IMR-90 (cell line): ENCODE data around the gene LAMTOR3. TPM values are rescaled to one million over a fixed set of nuclear protein-coding genes. Genes with fewer than 3 reads are reported as not detected.

Experiments used
- ATAC-seq: fragments of 200-7000 bp; cut with Tn5 transposase; 2 replicates; pipeline ENCODE4 v1.9.1; 2020; ENCODE audit warnings: low read depth, mild to moderate bottlenecking, moderate library complexity
- BruUV-seq: library from RNA; stranded (reverse); fragments of 400-500 nt; replicated peaks from 2 replicates; lab custom pipeline; 2021; lab: Mats Ljungman, UMichigan
- CTCF ChIA-PET: fragments of 300-600 bp; formaldehyde crosslinking; extraction: SDS; loops from one replicate; lab custom pipeline; 2021; ENCODE audit warnings: antibody characterized with exemption; lab: Yijun Ruan, JAX
- POLR2A ChIA-PET: fragments of 300-600 bp; sonication (Branson Sonifier 250); formaldehyde crosslinking; loops from one replicate; lab custom pipeline; 2022; ENCODE audit warnings: antibody characterized with exemption; ENCODE audit not compliant: unreplicated experiment; lab: Charles Lee
- DNase-seq: peaks from one replicate; pipeline ENCODE4 v3.0.0; 2013
- H2AFZ ChIP-seq: replicated peaks from 2 replicates; pipeline ENCODE3; 2013; ENCODE audit warnings: low read length, mild to moderate bottlenecking; ENCODE audit not compliant: poor library complexity
- H2AK5ac ChIP-seq: 2 replicates; pipeline ENCODE4 v1.6.1; 2013; ENCODE audit warnings: low read depth, low read length, inconsistent platforms
- H2AK9ac ChIP-seq: replicated peaks from 2 replicates; pipeline ENCODE3; 2013; ENCODE audit warnings: mild to moderate bottlenecking, low read depth, low read length, moderate library complexity; ENCODE audit not compliant: poor library complexity
- H2BK120ac ChIP-seq: 2 replicates; pipeline ENCODE4 v1.6.1; 2013; ENCODE audit warnings: low read depth, low read length, inconsistent platforms
- H2BK15ac ChIP-seq: 3 replicates; pipeline ENCODE4 v1.6.1; 2013; ENCODE audit warnings: low read depth, low read length, inconsistent platforms
- H2BK20ac ChIP-seq: 2 replicates; pipeline ENCODE4 v1.6.1; 2013; ENCODE audit warnings: low read depth, mild to moderate bottlenecking, inconsistent platforms, low read length, moderate library complexity
- H2BK5ac ChIP-seq: 2 replicates; pipeline ENCODE4 v1.6.1; 2013; ENCODE audit warnings: mild to moderate bottlenecking, low read depth, low read length, inconsistent platforms; ENCODE audit not compliant: poor library complexity, severe bottlenecking
- H3K14ac ChIP-seq: replicated peaks from 2 replicates; pipeline ENCODE4 v1.6.1; 2013; ENCODE audit warnings: low read depth, low read length, inconsistent platforms
- H3K18ac ChIP-seq: 2 replicates; pipeline ENCODE4 v1.6.1; 2013; ENCODE audit warnings: low read depth, low read length, control low read depth
- H3K23ac ChIP-seq: 2 replicates; pipeline ENCODE4 v1.6.1; 2013; ENCODE audit warnings: low read depth, low read length, inconsistent platforms
- H3K27ac ChIP-seq: 2 replicates; pipeline ENCODE4 v1.5.1; 2013; ENCODE audit warnings: mild to moderate bottlenecking, control low read depth, low read length; ENCODE audit not compliant: insufficient read depth
- H3K27me3 ChIP-seq: 2 replicates; pipeline ENCODE4 v1.6.1; 2013; ENCODE audit warnings: low read length; ENCODE audit not compliant: control insufficient read depth, insufficient read depth
- H3K36me3 ChIP-seq: 2 replicates; pipeline ENCODE4 v1.6.1; 2013; ENCODE audit warnings: low read length, mixed read lengths; ENCODE audit not compliant: control insufficient read depth, insufficient read depth
- H3K4ac ChIP-seq: 2 replicates; pipeline ENCODE4 v1.6.1; 2013; ENCODE audit warnings: low read depth, low read length, inconsistent platforms
- H3K4me1 ChIP-seq: 2 replicates; pipeline ENCODE4 v1.6.1; 2013; ENCODE audit warnings: low read length, mixed read lengths; ENCODE audit not compliant: control insufficient read depth, insufficient read depth
- H3K4me2 ChIP-seq: 2 replicates; pipeline ENCODE4 v1.6.1; 2013; ENCODE audit warnings: low read depth, mild to moderate bottlenecking, control low read depth, low read length, moderate library complexity
- H3K4me3 ChIP-seq: 2 replicates; pipeline ENCODE4 v1.5.1; 2013; ENCODE audit warnings: low read depth, mild to moderate bottlenecking, control low read depth, low read length, moderate library complexity; ENCODE audit not compliant: insufficient read depth
- H3K56ac ChIP-seq: 2 replicates; pipeline ENCODE4 v1.6.1; 2013; ENCODE audit warnings: low read length, inconsistent platforms; ENCODE audit not compliant: insufficient read depth; ENCODE audit errors: extremely low read depth
- H3K79me1 ChIP-seq, 2 experiments: 2 replicates each; pipeline ENCODE4 v1.6.1; 2013; ENCODE audit warnings: low read length in 2 of 2, inconsistent platforms in 1 of 2, low read depth in 1 of 2
- H3K9ac ChIP-seq: 2 replicates; pipeline ENCODE4 v1.6.1; 2013; ENCODE audit warnings: low read depth, low read length, control low read depth
- H3K9me1 ChIP-seq: 2 replicates; pipeline ENCODE4 v1.6.1; 2013; ENCODE audit warnings: low read length, inconsistent platforms; ENCODE audit not compliant: insufficient read depth
- H3K9me3 ChIP-seq: 2 replicates; pipeline ENCODE4 v1.6.1; 2013; ENCODE audit warnings: low read length; ENCODE audit not compliant: control insufficient read depth, insufficient read depth
- H4K20me1 ChIP-seq: 2 replicates; pipeline ENCODE4 v1.6.1; 2013; ENCODE audit warnings: low read length, inconsistent platforms; ENCODE audit not compliant: insufficient read depth
- H4K5ac ChIP-seq: 2 replicates; pipeline ENCODE4 v1.6.1; 2013; ENCODE audit warnings: mild to moderate bottlenecking, low read depth, low read length, control low read depth
- H4K8ac ChIP-seq, 2 experiments: 2 replicates each; pipeline ENCODE4 v1.6.1; 2013; ENCODE audit warnings: low read depth in 2 of 2, low read length in 2 of 2, control low read depth in 1 of 2, inconsistent platforms in 1 of 2
- H4K91ac ChIP-seq: 2 replicates; pipeline ENCODE4 v1.6.1; 2013; ENCODE audit warnings: low read depth, low read length, inconsistent platforms; ENCODE audit not compliant: insufficient read depth
- BHLHE40 ChIP-seq: fragments of 150-350 bp; IDR thresholded peaks from 2 replicates; pipeline ENCODE4 v1.6.1; 2016; ENCODE audit warnings: mild to moderate bottlenecking, low read depth, low read length
- CEBPB ChIP-seq: IDR thresholded peaks from 2 replicates; pipeline ENCODE4 v1.6.1; 2012; ENCODE audit warnings: low read depth, low read length, improper control_type of control experiment
- CHD1 ChIP-seq: IDR thresholded peaks from 2 replicates; pipeline ENCODE4 v1.6.1; 2012; ENCODE audit warnings: low read depth, low read length, improper control_type of control experiment
- FOS ChIP-seq: fragments of 150-350 bp; IDR thresholded peaks from 2 replicates; pipeline ENCODE4 v1.6.1; 2016; ENCODE audit warnings: low read depth, low read length
- MAFK ChIP-seq: IDR thresholded peaks from 2 replicates; pipeline ENCODE4 v1.6.1; 2012; ENCODE audit warnings: low read depth, low read length, improper control_type of control experiment
- MAZ ChIP-seq: IDR thresholded peaks from 2 replicates; pipeline ENCODE4 v1.6.1; 2012; ENCODE audit warnings: low read depth, mild to moderate bottlenecking, low read length, improper control_type of control experiment, moderate library complexity, borderline replicate concordance
- MXI1 ChIP-seq: IDR thresholded peaks from 2 replicates; pipeline ENCODE4 v1.6.1; 2012; ENCODE audit warnings: low read depth, mild to moderate bottlenecking, low read length, moderate library complexity, borderline replicate concordance
- NFE2L2 ChIP-seq: fragments of 150-350 bp; IDR thresholded peaks from 2 replicates; pipeline ENCODE4 v1.6.1; 2016; ENCODE audit warnings: low read depth, mild to moderate bottlenecking, low read length
- POLR2A ChIP-seq: IDR thresholded peaks from 2 replicates; pipeline ENCODE4 v1.6.1; 2012; ENCODE audit warnings: mild to moderate bottlenecking, low read depth, low read length
- RAD21 ChIP-seq: IDR thresholded peaks from 2 replicates; pipeline ENCODE4 v1.6.1; 2012; ENCODE audit warnings: low read length, improper control_type of control experiment
- RCOR1 ChIP-seq: IDR thresholded peaks from 2 replicates; pipeline ENCODE4 v1.6.1; 2012; ENCODE audit warnings: mild to moderate bottlenecking, low read length, improper control_type of control experiment; ENCODE audit not compliant: insufficient replicate concordance
- RFX5 ChIP-seq: IDR thresholded peaks from 2 replicates; pipeline ENCODE4 v1.8.0; 2012; ENCODE audit warnings: low read depth, mild to moderate bottlenecking, low read length, moderate library complexity
- SMC3 ChIP-seq: fragments of 150-350 bp; IDR thresholded peaks from 2 replicates; pipeline ENCODE4 v1.6.1; 2016; ENCODE audit warnings: low read depth, mild to moderate bottlenecking, antibody characterized with exemption, low read length, moderate library complexity
- WGBS, 2 experiments: methylation state at CpG; one replicate each; pipeline versions ENCODE4 v1.1.5 to v1.1.7; 2013; ENCODE audit warnings: missing lambda C conversion rate in 2 of 2; ENCODE audit not compliant: insufficient read length in 1 of 2; ENCODE audit errors: extremely low coverage in 2 of 2; 5-methylcytosine and 5-hydroxymethylcytosine counted together
- dilution Hi-C: fragments of 300-500 bp; cut with HindIII; formaldehyde crosslinking; loops from one replicate; pipeline ENCODE4 v1.14.3; 2018; ENCODE audit warnings: low sequenced_read_pairs; ENCODE audit not compliant: unreplicated experiment
- in situ Hi-C: fragments of 300-500 bp; cut with MboI; formaldehyde crosslinking; loops from 3 replicates; pipeline ENCODE4 v1.14.3; 2019; ENCODE audit warnings: low sequenced_read_pairs, inconsistent platforms, mixed read lengths
- intact Hi-C: fragments of 100-400 bp; cut with micrococcal nuclease; formaldehyde crosslinking; loops from 2 replicates; pipeline ENCODE4 v1.10.0; 2022
- polyA plus RNA-seq, 3 experiments: library from polyadenylated mRNA; depleted of rRNA; stranded (reverse); fragments of >200 nt; gene quantifications; 2 replicates each; pipeline ENCODE4 v1.2.3, GENCODE V29; 2012; ENCODE audit warnings: low replicate concordance in 1 of 3
- total RNA-seq: library from RNA; depleted of rRNA; stranded (reverse); fragments of >200 nt; gene quantifications from 2 replicates; pipeline ENCODE4 v1.2.3, GENCODE V29; 2012
- TF ChIP-seq, protein P1 (sequence below): fragments of 150-350 bp; IDR thresholded peaks from 2 replicates; pipeline ENCODE4 v1.6.1; 2016; ENCODE audit warnings: low read depth, mild to moderate bottlenecking, low read length, moderate library complexity, borderline replicate concordance
- TF ChIP-seq, protein P2 (sequence below): conservative IDR thresholded peaks from 2 replicates; pipeline ENCODE4 v1.5.1; 2012; ENCODE audit warnings: mild to moderate bottlenecking, low read depth, low read length, improper control_type of control experiment
- TF ChIP-seq, protein P3 (sequence below): fragments of 150-350 bp; IDR thresholded peaks from 2 replicates; pipeline ENCODE4 v1.6.1; 2017; ENCODE audit warnings: mild to moderate bottlenecking, antibody characterized with exemption, low read length, low read depth

Gene LAMTOR3
- total and polyA plus RNA-seq, 2 of the 4 experiments (the other 2 are of a cell fraction), result 28.6 to 35.7 TPM

DNA sequence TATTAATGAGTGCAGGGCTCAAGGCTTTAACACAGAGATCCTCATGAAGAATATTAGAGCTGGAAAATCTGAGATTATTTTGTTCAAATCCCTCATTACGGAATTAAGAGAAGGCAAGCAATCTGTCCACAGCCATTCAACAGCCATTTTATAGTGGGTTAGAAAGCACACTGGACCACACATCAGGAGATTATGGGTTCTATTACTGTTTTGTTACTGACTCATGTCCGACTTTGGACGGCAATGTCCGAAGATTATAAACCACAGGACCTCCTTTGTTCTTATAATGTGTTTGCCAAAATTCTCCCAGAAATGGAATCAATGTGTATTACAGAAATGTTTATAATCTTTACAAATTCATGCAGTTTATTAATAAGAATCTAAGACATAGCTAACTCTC is 8.1 kb downstream of the LAMTOR3 start:
- Histone ChIP-seq H4K5ac (no peak overlapping the region), H3K56ac (no peak overlapping the region), H2AK5ac (no peak overlapping the region), H3K23ac (no peak overlapping the region), H2BK15ac (no peak overlapping the region), H2BK5ac (no peak overlapping the region), H3K27ac (no peak overlapping the region), H3K9me1 (no peaks in the 10 kb centered on the region), H2BK20ac (no peak overlapping the region), H3K4ac (no peak overlapping the region), H3K14ac (0 out of 2 replicates have a peak overlapping the region, but pooled peaks have one; percentile 66), H3K4me2 (no peak overlapping the region), H4K8ac (no peak overlapping the region), H3K18ac (no peak overlapping the region), H3K36me3 (peaks cover 8% of the 10 kb centered on the region), H3K79me1 (peaks cover 0 to 21% of the 10 kb centered on the region in 2 experiments; a peak in 3 of 4 replicates), H3K27me3 (no peaks in the 10 kb centered on the region), H3K9me3 (no peaks in the 10 kb centered on the region), H2BK120ac (no peak overlapping the region), H3K4me3 (no peak overlapping the region), H3K4me1 (no peaks in the 10 kb centered on the region), H2AFZ (no peak overlapping the region), H3K9ac (no peak overlapping the region), H2AK9ac (no peak overlapping the region), H4K20me1 (peaks cover 4% of the 10 kb centered on the region; the same call in 1 of the 2 replicates), H4K91ac (no peak overlapping the region)
- dilution Hi-C loops (no loop called here), intact Hi-C loops (loop anchor here (5.0 kb wide), 1 partner anchor 74 kb away; no protein-coding TSS in a partner anchor), in situ Hi-C loops (loop anchor here (10.0 kb wide), 1 partner anchor 321 kb away; the partner anchor contains the start of gene TRMT10A)
- no TSS peak for BruUV-seq
- ATAC-seq (no peak), DNase-seq (peak; percentile 65)
- TF ChIP-seq RCOR1, result no peak
- no peak for TF ChIP-seq POLR2A
- TF ChIP-seq MAZ, result no peak
- TF ChIP-seq RFX5, result no peak
- TF ChIP-seq, protein P1, sequence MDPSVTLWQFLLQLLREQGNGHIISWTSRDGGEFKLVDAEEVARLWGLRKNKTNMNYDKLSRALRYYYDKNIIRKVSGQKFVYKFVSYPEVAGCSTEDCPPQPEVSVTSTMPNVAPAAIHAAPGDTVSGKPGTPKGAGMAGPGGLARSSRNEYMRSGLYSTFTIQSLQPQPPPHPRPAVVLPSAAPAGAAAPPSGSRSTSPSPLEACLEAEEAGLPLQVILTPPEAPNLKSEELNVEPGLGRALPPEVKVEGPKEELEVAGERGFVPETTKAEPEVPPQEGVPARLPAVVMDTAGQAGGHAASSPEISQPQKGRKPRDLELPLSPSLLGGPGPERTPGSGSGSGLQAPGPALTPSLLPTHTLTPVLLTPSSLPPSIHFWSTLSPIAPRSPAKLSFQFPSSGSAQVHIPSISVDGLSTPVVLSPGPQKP, result no peak
- TF ChIP-seq CEBPB, result no peak
- TF ChIP-seq, protein P2, sequence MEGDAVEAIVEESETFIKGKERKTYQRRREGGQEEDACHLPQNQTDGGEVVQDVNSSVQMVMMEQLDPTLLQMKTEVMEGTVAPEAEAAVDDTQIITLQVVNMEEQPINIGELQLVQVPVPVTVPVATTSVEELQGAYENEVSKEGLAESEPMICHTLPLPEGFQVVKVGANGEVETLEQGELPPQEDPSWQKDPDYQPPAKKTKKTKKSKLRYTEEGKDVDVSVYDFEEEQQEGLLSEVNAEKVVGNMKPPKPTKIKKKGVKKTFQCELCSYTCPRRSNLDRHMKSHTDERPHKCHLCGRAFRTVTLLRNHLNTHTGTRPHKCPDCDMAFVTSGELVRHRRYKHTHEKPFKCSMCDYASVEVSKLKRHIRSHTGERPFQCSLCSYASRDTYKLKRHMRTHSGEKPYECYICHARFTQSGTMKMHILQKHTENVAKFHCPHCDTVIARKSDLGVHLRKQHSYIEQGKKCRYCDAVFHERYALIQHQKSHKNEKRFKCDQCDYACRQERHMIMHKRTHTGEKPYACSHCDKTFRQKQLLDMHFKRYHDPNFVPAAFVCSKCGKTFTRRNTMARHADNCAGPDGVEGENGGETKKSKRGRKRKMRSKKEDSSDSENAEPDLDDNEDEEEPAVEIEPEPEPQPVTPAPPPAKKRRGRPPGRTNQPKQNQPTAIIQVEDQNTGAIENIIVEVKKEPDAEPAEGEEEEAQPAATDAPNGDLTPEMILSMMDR, result no peak
- TF ChIP-seq CHD1, result no peak
- TF ChIP-seq FOS, result no peak
- no peak for TF ChIP-seq MXI1
- no peak for TF ChIP-seq MAFK
- TF ChIP-seq RAD21, result no peak
- TF ChIP-seq NFE2L2, result no peak
- TF ChIP-seq, protein P3, sequence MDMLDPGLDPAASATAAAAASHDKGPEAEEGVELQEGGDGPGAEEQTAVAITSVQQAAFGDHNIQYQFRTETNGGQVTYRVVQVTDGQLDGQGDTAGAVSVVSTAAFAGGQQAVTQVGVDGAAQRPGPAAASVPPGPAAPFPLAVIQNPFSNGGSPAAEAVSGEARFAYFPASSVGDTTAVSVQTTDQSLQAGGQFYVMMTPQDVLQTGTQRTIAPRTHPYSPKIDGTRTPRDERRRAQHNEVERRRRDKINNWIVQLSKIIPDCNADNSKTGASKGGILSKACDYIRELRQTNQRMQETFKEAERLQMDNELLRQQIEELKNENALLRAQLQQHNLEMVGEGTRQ, result no peak
- no peak for TF ChIP-seq SMC3
- no peak for TF ChIP-seq BHLHE40
- no CpG with 5 or more reads among the region's 4 CpGs for WGBS, 2 experiments
- POLR2A ChIA-PET, result no interaction called here
- CTCF ChIA-PET, result no interaction called here
